ENCODE results near the gene SYT8. TPM values are rescaled to one million over a fixed set of nuclear protein-coding genes. Genes with fewer than 3 reads are reported as not detected.

The SYT8 gene
- total RNA-seq, 1 experiment from 2014 or later: 7.8 TPM

DNA sequence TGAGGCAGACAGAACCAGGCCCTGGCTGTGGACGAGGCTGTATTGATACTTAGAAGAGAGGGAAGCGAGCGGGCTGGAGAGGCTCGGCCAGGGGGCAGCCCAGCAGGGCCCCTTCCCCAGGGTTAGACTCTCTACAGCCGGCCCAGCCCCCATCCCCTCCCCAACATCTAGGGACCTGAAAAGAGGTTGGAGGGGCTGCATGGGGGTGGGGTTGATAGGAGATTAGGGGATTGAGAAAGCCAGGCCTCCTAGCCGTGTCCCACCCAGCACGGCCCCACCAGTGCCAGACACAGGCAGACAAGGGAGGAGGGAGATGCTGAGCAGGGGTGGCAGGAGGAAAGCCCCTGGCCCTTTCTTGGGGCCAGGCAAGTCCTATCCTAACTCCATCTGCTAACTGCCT lies 23.8 kb downstream of the SYT8 start:
- H3K27ac ChIP-seq (ENCODE audit: low read length): no peak overlapping the region
- no peaks in the 10 kb centered on the region for H3F3A ChIP-seq (ENCODE audit: low read length, unreplicated experiment)
- no peaks in the 10 kb centered on the region for H3K27me3 ChIP-seq (ENCODE audit: low read length)
- no peaks in the 10 kb centered on the region for H3K36me3 ChIP-seq (ENCODE audit: low read depth, low read length)
- ChIA-PET POLR2A (ENCODE audit: unreplicated experiment) (no interaction called here), CTCF (no interaction called here)
- H2AFZ ChIP-seq (ENCODE audit: low read length): no peak overlapping the region
- H3K79me2 ChIP-seq (ENCODE audit: low read length): no peaks in the 10 kb centered on the region
- ATAC-seq (no peak), DNase-seq (no peak)
- TF ChIP-seq EZH2 (IDR thresholded peaks at IDR 0.05; ENCODE audit: low read length, unreplicated experiment): no peak
- no peak for TF ChIP-seq EZH2phosphoT487 (IDR thresholded peaks at IDR 0.05; ENCODE audit: borderline replicate concordance, low read length)
- TF ChIP-seq, protein P1, sequence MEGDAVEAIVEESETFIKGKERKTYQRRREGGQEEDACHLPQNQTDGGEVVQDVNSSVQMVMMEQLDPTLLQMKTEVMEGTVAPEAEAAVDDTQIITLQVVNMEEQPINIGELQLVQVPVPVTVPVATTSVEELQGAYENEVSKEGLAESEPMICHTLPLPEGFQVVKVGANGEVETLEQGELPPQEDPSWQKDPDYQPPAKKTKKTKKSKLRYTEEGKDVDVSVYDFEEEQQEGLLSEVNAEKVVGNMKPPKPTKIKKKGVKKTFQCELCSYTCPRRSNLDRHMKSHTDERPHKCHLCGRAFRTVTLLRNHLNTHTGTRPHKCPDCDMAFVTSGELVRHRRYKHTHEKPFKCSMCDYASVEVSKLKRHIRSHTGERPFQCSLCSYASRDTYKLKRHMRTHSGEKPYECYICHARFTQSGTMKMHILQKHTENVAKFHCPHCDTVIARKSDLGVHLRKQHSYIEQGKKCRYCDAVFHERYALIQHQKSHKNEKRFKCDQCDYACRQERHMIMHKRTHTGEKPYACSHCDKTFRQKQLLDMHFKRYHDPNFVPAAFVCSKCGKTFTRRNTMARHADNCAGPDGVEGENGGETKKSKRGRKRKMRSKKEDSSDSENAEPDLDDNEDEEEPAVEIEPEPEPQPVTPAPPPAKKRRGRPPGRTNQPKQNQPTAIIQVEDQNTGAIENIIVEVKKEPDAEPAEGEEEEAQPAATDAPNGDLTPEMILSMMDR (conservative IDR thresholded peaks at IDR 0.05; ENCODE audit: low read depth, low read length): no peak
- no peak overlapping the region for H3K4me2 ChIP-seq (ENCODE audit: low read length)
- no TSS peak for BruUV-seq (replicated peaks)
- no peak overlapping the region for H3K9ac ChIP-seq (ENCODE audit: low read length)
- no peaks in the 10 kb centered on the region for H4K20me1 ChIP-seq (ENCODE audit: low read length)
- no peak overlapping the region for H3K4me3 ChIP-seq (ENCODE audit: low read length)
- no peaks in the 10 kb centered on the region for H3K9me3 ChIP-seq (ENCODE audit: low read length)
- peaks cover 5% of the 10 kb centered on the region for H3K4me1 ChIP-seq (ENCODE audit: insufficient read depth, low read length)
- intact Hi-C loops (cut with micrococcal nuclease): no loop called here
- no peaks in the 10 kb centered on the region for H3K9me2 ChIP-seq (replicated peaks; ENCODE audit: low read length)

- POLR2A ChIA-PET (ENCODE audit: unreplicated experiment): no interaction called here
- Histone ChIP-seq H3K9me2 (replicated peaks; ENCODE audit: low read length) (no peaks in the 10 kb centered on the region), H3K4me2 (ENCODE audit: low read length) (no peak overlapping the region), H3K4me3 (ENCODE audit: low read length) (no peak overlapping the region), H3K27me3 (ENCODE audit: low read length) (no peaks in the 10 kb centered on the region), H3K9ac (ENCODE audit: low read length) (no peak overlapping the region), H3K4me1 (ENCODE audit: insufficient read depth, low read length) (peaks cover 7% of the 10 kb centered on the region), H3K36me3 (ENCODE audit: low read depth, low read length) (no peaks in the 10 kb centered on the region), H3F3A (ENCODE audit: low read length, unreplicated experiment) (no peaks in the 10 kb centered on the region), H3K9me3 (ENCODE audit: low read length) (no peaks in the 10 kb centered on the region), H3K79me2 (ENCODE audit: low read length) (no peaks in the 10 kb centered on the region), H3K27ac (ENCODE audit: low read length) (no peak overlapping the region), H2AFZ (ENCODE audit: low read length) (no peak overlapping the region), H4K20me1 (ENCODE audit: low read length) (no peaks in the 10 kb centered on the region)
- CTCF ChIA-PET: no interaction called here
- ATAC-seq (no peak), DNase-seq (no peak)
- no TSS peak for BruUV-seq (replicated peaks)
- TF ChIP-seq EZH2 (IDR thresholded peaks at IDR 0.05; ENCODE audit: low read length, unreplicated experiment): no peak
- TF ChIP-seq EZH2phosphoT487 (IDR thresholded peaks at IDR 0.05; ENCODE audit: borderline replicate concordance, low read length): no peak
- TF ChIP-seq, protein P1 (conservative IDR thresholded peaks at IDR 0.05; ENCODE audit: low read depth, low read length): no peak
- intact Hi-C loops (cut with micrococcal nuclease): no loop called here
These were observed 24.2 kb downstream of the SYT8 start for GRCh38 chr11:1859004-1859403.

DNA sequence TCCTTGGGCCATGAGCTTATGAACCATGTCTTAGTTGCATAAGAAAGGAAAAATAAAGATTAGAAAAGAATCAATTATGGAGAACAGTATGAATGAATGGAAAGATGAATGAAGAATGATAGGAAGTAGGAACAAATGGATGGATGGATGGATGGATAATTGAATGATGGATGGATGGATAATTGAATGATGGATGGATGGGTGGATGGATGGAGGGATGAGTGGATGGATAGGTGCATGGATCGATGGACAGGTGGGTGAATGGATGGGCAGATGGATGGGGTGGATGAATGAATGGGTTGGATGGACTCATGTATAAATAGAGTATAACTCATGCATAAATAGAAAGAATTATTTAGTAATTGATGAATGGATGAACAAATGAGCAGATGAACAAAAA lies 25.3 kb downstream of the SYT8 start:
- ChIA-PET POLR2A (ENCODE audit: unreplicated experiment) (no interaction called here), CTCF (no interaction called here)
- Histone ChIP-seq H3K36me3 (ENCODE audit: low read depth, low read length) (no peaks in the 10 kb centered on the region), H3K27ac (ENCODE audit: low read length) (no peak overlapping the region), H4K20me1 (ENCODE audit: low read length) (no peaks in the 10 kb centered on the region), H3K9me3 (ENCODE audit: low read length) (no peaks in the 10 kb centered on the region), H3K9me2 (replicated peaks; ENCODE audit: low read length) (no peaks in the 10 kb centered on the region), H3F3A (ENCODE audit: low read length, unreplicated experiment) (no peaks in the 10 kb centered on the region), H3K4me1 (ENCODE audit: insufficient read depth, low read length) (peaks cover 7% of the 10 kb centered on the region), H3K4me3 (ENCODE audit: low read length) (no peak overlapping the region), H3K27me3 (ENCODE audit: low read length) (no peaks in the 10 kb centered on the region), H3K9ac (ENCODE audit: low read length) (no peak overlapping the region), H3K79me2 (ENCODE audit: low read length) (no peaks in the 10 kb centered on the region), H2AFZ (ENCODE audit: low read length) (no peak overlapping the region), H3K4me2 (ENCODE audit: low read length) (no peak overlapping the region)
- BruUV-seq (replicated peaks): no TSS peak
- intact Hi-C loops (cut with micrococcal nuclease): no loop called here
- no peak for DNase-seq
- TF ChIP-seq EZH2phosphoT487 (IDR thresholded peaks at IDR 0.05; ENCODE audit: borderline replicate concordance, low read length): no peak
- TF ChIP-seq, protein P1 (conservative IDR thresholded peaks at IDR 0.05; ENCODE audit: low read depth, low read length): no peak
- no peak for TF ChIP-seq EZH2 (IDR thresholded peaks at IDR 0.05; ENCODE audit: low read length, unreplicated experiment)
- no peak for ATAC-seq

Data from PC-3 (cell line).